Vagina (tissue), 2 donors: ENCODE data around the gene RPS6KB1. TPM values are rescaled to one million over a fixed set of nuclear protein-coding genes. Genes with fewer than 3 reads are reported as not detected.
A peak's percentile ranks its signal among the peaks of the same experiment; 100 is the strongest.
"Not testable (repeated sequence)": the region's sequence is repeated elsewhere in the genome, so short reads cannot be mapped to it uniquely, and the experiment has no call there.

Experiments used
- DNase-seq, 2 donors: peaks; one replicate each; pipeline ENCODE4 v3.0.0-alpha.2; 2017; ENCODE audit errors: extremely low spot score in 2 of 2
- H3K27ac ChIP-seq: fragments of 200-600 bp; sonication (generic); one replicate; pipeline ENCODE4 v1.5.1; 2019
- H3K27me3 ChIP-seq: fragments of 200-600 bp; sonication (generic); one replicate; pipeline ENCODE4 v1.5.1; 2019
- H3K36me3 ChIP-seq, 2 donors: fragments of 200-600 bp; sonication (generic); one replicate each; pipeline ENCODE4 v1.5.1; 2017 to 2019
- H3K4me1 ChIP-seq: fragments of 200-600 bp; sonication (generic); one replicate; pipeline ENCODE4 v1.5.1; 2019
- H3K4me3 ChIP-seq, 2 donors: fragments of 200-600 bp; sonication (generic); 1 replicate in 1 of 2; 2 replicates in 1 of 2; pipeline ENCODE4 v1.5.1; 2016 to 2019
- H3K9me3 ChIP-seq: fragments of 200-600 bp; sonication (generic); one replicate; pipeline ENCODE4 v1.5.1; 2019
- CTCF ChIP-seq, 3 experiments: fragments of 450-650 bp in 2 of 3; fragments of 200-600 bp in 1 of 3; sonication (generic) in 1 of 3; IDR thresholded peaks; one replicate each; pipeline ENCODE4 v1.5.1; 2017 to 2019; ENCODE audit warnings: antibody characterized with exemption in 3 of 3, mild to moderate bottlenecking in 2 of 3, moderate library complexity in 2 of 3
- POLR2A ChIP-seq, 2 donors: fragments of 450-650 bp; IDR thresholded peaks; one replicate each; pipeline ENCODE4 v1.6.1; 2017; ENCODE audit warnings: antibody characterized with exemption in 2 of 2, mild to moderate bottlenecking in 2 of 2, moderate library complexity in 2 of 2
- POLR2AphosphoS5 ChIP-seq, 2 donors: sonication (generic); formaldehyde crosslinking; IDR thresholded peaks; one replicate each; pipeline ENCODE4 v1.9.0; 2017; ENCODE audit warnings: antibody characterized with exemption in 2 of 2, mild to moderate bottlenecking in 2 of 2, low read depth in 1 of 2; ENCODE audit not compliant: insufficient read depth in 1 of 2
- intact Hi-C: fragments of 100-400 bp; cut with DNase I; formaldehyde crosslinking; loops from one replicate; pipeline ENCODE4 v1.15.1; 2023
- total RNA-seq: library from RNA; depleted of rRNA; stranded (reverse); fragments of >200 nt; gene quantifications from one replicate; pipeline ENCODE4 v1.2.3, GENCODE V29; 2016

RPS6KB1 gene
- total RNA-seq, 1 donor from 2014 or later = 96.7 TPM

GRCh38 chr17:59903455-59903854 is 10.5 kb downstream of the RPS6KB1 start:
- Histone ChIP-seq H3K4me3 (no peak overlapping the region), H3K27me3 (no peaks in the 10 kb centered on the region), H3K36me3 (no peaks in the 10 kb centered on the region), H3K9me3 (no peaks in the 10 kb centered on the region), H3K27ac (no peak overlapping the region), H3K4me1 (peaks cover 13% of the 10 kb centered on the region)
- intact Hi-C loops = no loop called here
- TF ChIP-seq POLR2AphosphoS5 (IDR thresholded peaks at IDR 0.05; ENCODE audit: insufficient read depth in 1 of 2, low read depth in 1 of 2) = no peak
- TF ChIP-seq POLR2A (IDR thresholded peaks at IDR 0.05) = no peak
- no peak for TF ChIP-seq CTCF (IDR thresholded peaks at IDR 0.05)
- DNase-seq = no peak

- no peak overlapping the region for H3K4me3 ChIP-seq
- no peaks in the 10 kb centered on the region for H3K27me3 ChIP-seq
- no peaks in the 10 kb centered on the region for H3K9me3 ChIP-seq
- TF ChIP-seq CTCF (IDR thresholded peaks at IDR 0.05) (no peak), POLR2A (IDR thresholded peaks at IDR 0.05) (no peak)
- no peak overlapping the region for H3K27ac ChIP-seq
- H3K4me1 ChIP-seq = peaks cover 4% of the 10 kb centered on the region
- intact Hi-C loops = no loop called here
- H3K36me3 ChIP-seq = peaks cover 0 to 8% of the 10 kb centered on the region in 2 donors
- no peak for DNase-seq
These were observed 14.5 kb downstream of the RPS6KB1 start for GRCh38 chr17:59907467-59907866.

GRCh38 chr17:59914274-59914854 is 21.4 kb downstream of the RPS6KB1 start:
- Histone ChIP-seq H3K36me3 (peaks cover 0 to 45% of the 10 kb centered on the region in 2 donors), H3K9me3 (no peaks in the 10 kb centered on the region), H3K27me3 (no peaks in the 10 kb centered on the region), H3K27ac (no peak overlapping the region), H3K4me1 (peaks cover 4% of the 10 kb centered on the region), H3K4me3 (no peak overlapping the region)
- intact Hi-C loops = no loop called here
- DNase-seq = no peak
- TF ChIP-seq POLR2A (IDR thresholded peaks at IDR 0.05) (no peak), CTCF (IDR thresholded peaks at IDR 0.05) (peak in 1 of 3 experiments; percentile 56), POLR2AphosphoS5 (IDR thresholded peaks at IDR 0.05; ENCODE audit: insufficient read depth in 1 of 2, low read depth in 1 of 2) (no peak)

- peaks cover 0 to 46% of the 10 kb centered on the region in 2 donors for H3K36me3 ChIP-seq
- H3K27me3 ChIP-seq = no peaks in the 10 kb centered on the region
- no peaks in the 10 kb centered on the region for H3K9me3 ChIP-seq
- intact Hi-C loops = no loop called here
- H3K27ac ChIP-seq = no peak overlapping the region
- H3K4me3 ChIP-seq = no peak overlapping the region
- DNase-seq = no peak
- no peak for TF ChIP-seq POLR2A (IDR thresholded peaks at IDR 0.05)
- TF ChIP-seq CTCF (IDR thresholded peaks at IDR 0.05) = no peak
- TF ChIP-seq POLR2AphosphoS5 (IDR thresholded peaks at IDR 0.05; ENCODE audit: insufficient read depth in 1 of 2, low read depth in 1 of 2) = no peak
- H3K4me1 ChIP-seq = no peaks in the 10 kb centered on the region
These were observed 23.5 kb downstream of the RPS6KB1 start for GRCh38 chr17:59916446-59916845.

- H3K4me1 ChIP-seq, intact Hi-C loops, H3K27me3 ChIP-seq, H3K9me3 ChIP-seq, H3K4me3 ChIP-seq, H3K27ac ChIP-seq, DNase-seq: not testable (repeated sequence)
- H3K36me3 ChIP-seq = peaks cover 0 to 43% of the 10 kb centered on the region in 2 donors
These were observed 27.7 kb downstream of the RPS6KB1 start for GRCh38 chr17:59920637-59921036.

GRCh38 chr17:59930121-59930520 is 37.2 kb downstream of the RPS6KB1 start:
- DNase-seq, intact Hi-C loops, H3K4me1 ChIP-seq, H3K27ac ChIP-seq, H3K27me3 ChIP-seq, H3K9me3 ChIP-seq, H3K4me3 ChIP-seq: not testable (repeated sequence)
- H3K36me3 ChIP-seq = peaks cover 4 to 47% of the 10 kb centered on the region in 2 donors

- DNase-seq, H3K4me1 ChIP-seq, H3K27me3 ChIP-seq, H3K4me3 ChIP-seq, H3K9me3 ChIP-seq, H3K27ac ChIP-seq, intact Hi-C loops: not testable (repeated sequence)
- H3K36me3 ChIP-seq = peaks cover 4 to 53% of the 10 kb centered on the region in 2 donors
These were observed 37.8 kb downstream of the RPS6KB1 start for GRCh38 chr17:59930768-59931167.

GRCh38 chr17:59933317-59933716 is 40.4 kb downstream of the RPS6KB1 start:
- H3K9me3 ChIP-seq, DNase-seq, intact Hi-C loops: not testable (repeated sequence)

GRCh38 chr17:59940697-59941096 is 47.8 kb downstream of the RPS6KB1 start:
- peaks cover 6 to 46% of the 10 kb centered on the region in 2 donors for H3K36me3 ChIP-seq
- not testable (repeated sequence) for H3K27ac ChIP-seq

More at GRCh38 chr17:59933317-59933716, 40.4 kb downstream of the RPS6KB1 start:
- H3K36me3 ChIP-seq = peaks cover 10 to 51% of the 10 kb centered on the region in 2 donors
- not testable (repeated sequence) for H3K4me1 ChIP-seq, H3K27me3 ChIP-seq, H3K4me3 ChIP-seq, H3K27ac ChIP-seq

More at GRCh38 chr17:59940697-59941096, 47.8 kb downstream of the RPS6KB1 start:
- H3K4me3 ChIP-seq, H3K4me1 ChIP-seq, DNase-seq, H3K9me3 ChIP-seq, H3K27me3 ChIP-seq, intact Hi-C loops: not testable (repeated sequence)
